IMR-90 (cell line): ENCODE measurements around the gene SOD2.

Experiments
- BHLHE40 ChIP-seq: fragments of 150-350 bp; IDR thresholded peaks from 2 replicates; pipeline ENCODE4 v1.6.1; 2016; ENCODE audit warnings: mild to moderate bottlenecking, low read depth, low read length
- CEBPB ChIP-seq: IDR thresholded peaks from 2 replicates; pipeline ENCODE4 v1.6.1; 2012; ENCODE audit warnings: low read depth, low read length, improper control_type of control experiment
- CHD1 ChIP-seq: IDR thresholded peaks from 2 replicates; pipeline ENCODE4 v1.6.1; 2012; ENCODE audit warnings: low read depth, low read length, improper control_type of control experiment
- FOS ChIP-seq: fragments of 150-350 bp; IDR thresholded peaks from 2 replicates; pipeline ENCODE4 v1.6.1; 2016; ENCODE audit warnings: low read depth, low read length
- MAFK ChIP-seq: IDR thresholded peaks from 2 replicates; pipeline ENCODE4 v1.6.1; 2012; ENCODE audit warnings: low read depth, low read length, improper control_type of control experiment
- MAZ ChIP-seq: IDR thresholded peaks from 2 replicates; pipeline ENCODE4 v1.6.1; 2012; ENCODE audit warnings: low read depth, mild to moderate bottlenecking, low read length, improper control_type of control experiment, moderate library complexity, borderline replicate concordance
- MXI1 ChIP-seq: IDR thresholded peaks from 2 replicates; pipeline ENCODE4 v1.6.1; 2012; ENCODE audit warnings: low read depth, mild to moderate bottlenecking, low read length, moderate library complexity, borderline replicate concordance
- NFE2L2 ChIP-seq: fragments of 150-350 bp; IDR thresholded peaks from 2 replicates; pipeline ENCODE4 v1.6.1; 2016; ENCODE audit warnings: low read depth, mild to moderate bottlenecking, low read length
- POLR2A ChIP-seq: IDR thresholded peaks from 2 replicates; pipeline ENCODE4 v1.6.1; 2012; ENCODE audit warnings: mild to moderate bottlenecking, low read depth, low read length
- RAD21 ChIP-seq: IDR thresholded peaks from 2 replicates; pipeline ENCODE4 v1.6.1; 2012; ENCODE audit warnings: low read length, improper control_type of control experiment
- RFX5 ChIP-seq: IDR thresholded peaks from 2 replicates; pipeline ENCODE4 v1.8.0; 2012; ENCODE audit warnings: low read depth, mild to moderate bottlenecking, low read length, moderate library complexity
- SMC3 ChIP-seq: fragments of 150-350 bp; IDR thresholded peaks from 2 replicates; pipeline ENCODE4 v1.6.1; 2016; ENCODE audit warnings: low read depth, mild to moderate bottlenecking, antibody characterized with exemption, low read length, moderate library complexity
- TF ChIP-seq, protein P1 (sequence below): fragments of 150-350 bp; IDR thresholded peaks from 2 replicates; pipeline ENCODE4 v1.6.1; 2016; ENCODE audit warnings: low read depth, mild to moderate bottlenecking, low read length, moderate library complexity, borderline replicate concordance
- TF ChIP-seq, protein P2 (sequence below): conservative IDR thresholded peaks from 2 replicates; pipeline ENCODE4 v1.5.1; 2012; ENCODE audit warnings: mild to moderate bottlenecking, low read depth, low read length, improper control_type of control experiment

DNA sequence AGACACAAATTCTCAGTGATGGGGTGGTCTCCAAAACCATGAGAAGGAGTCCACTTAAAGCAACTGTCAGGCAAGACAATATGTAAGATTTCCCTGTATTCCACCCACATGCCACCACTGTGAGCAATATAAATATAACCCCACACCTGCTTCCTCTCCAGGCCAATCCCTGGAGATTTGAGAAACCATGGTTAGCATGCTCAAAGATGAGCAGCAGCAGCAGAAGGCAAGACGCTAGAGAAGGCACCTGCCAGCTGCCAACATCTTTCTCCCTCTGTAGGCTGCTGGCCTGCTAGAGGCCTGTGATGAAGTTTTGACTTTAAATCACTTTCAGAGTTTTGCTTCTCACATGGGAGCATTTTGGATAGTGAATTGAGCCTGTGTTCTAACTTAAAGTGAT is 7.9 kb upstream of the SOD2 start:
- TF ChIP-seq, protein P1, sequence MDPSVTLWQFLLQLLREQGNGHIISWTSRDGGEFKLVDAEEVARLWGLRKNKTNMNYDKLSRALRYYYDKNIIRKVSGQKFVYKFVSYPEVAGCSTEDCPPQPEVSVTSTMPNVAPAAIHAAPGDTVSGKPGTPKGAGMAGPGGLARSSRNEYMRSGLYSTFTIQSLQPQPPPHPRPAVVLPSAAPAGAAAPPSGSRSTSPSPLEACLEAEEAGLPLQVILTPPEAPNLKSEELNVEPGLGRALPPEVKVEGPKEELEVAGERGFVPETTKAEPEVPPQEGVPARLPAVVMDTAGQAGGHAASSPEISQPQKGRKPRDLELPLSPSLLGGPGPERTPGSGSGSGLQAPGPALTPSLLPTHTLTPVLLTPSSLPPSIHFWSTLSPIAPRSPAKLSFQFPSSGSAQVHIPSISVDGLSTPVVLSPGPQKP, result no peak
- TF ChIP-seq, protein P2, sequence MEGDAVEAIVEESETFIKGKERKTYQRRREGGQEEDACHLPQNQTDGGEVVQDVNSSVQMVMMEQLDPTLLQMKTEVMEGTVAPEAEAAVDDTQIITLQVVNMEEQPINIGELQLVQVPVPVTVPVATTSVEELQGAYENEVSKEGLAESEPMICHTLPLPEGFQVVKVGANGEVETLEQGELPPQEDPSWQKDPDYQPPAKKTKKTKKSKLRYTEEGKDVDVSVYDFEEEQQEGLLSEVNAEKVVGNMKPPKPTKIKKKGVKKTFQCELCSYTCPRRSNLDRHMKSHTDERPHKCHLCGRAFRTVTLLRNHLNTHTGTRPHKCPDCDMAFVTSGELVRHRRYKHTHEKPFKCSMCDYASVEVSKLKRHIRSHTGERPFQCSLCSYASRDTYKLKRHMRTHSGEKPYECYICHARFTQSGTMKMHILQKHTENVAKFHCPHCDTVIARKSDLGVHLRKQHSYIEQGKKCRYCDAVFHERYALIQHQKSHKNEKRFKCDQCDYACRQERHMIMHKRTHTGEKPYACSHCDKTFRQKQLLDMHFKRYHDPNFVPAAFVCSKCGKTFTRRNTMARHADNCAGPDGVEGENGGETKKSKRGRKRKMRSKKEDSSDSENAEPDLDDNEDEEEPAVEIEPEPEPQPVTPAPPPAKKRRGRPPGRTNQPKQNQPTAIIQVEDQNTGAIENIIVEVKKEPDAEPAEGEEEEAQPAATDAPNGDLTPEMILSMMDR, result no peak
- TF ChIP-seq POLR2A, result no peak
- TF ChIP-seq MXI1, result no peak
- TF ChIP-seq RFX5, result no peak
- TF ChIP-seq RAD21, result no peak
- no peak for TF ChIP-seq FOS
- TF ChIP-seq MAFK, result no peak
- no peak for TF ChIP-seq SMC3
- TF ChIP-seq MAZ, result no peak
- no peak for TF ChIP-seq CEBPB
- TF ChIP-seq BHLHE40, result no peak
- no peak for TF ChIP-seq CHD1
- TF ChIP-seq NFE2L2, result no peak
